ENCODE results near the gene CFAP70. TPM values are rescaled to one million over a fixed set of nuclear protein-coding genes. Genes with fewer than 3 reads are reported as not detected.

Gene CFAP70
- 0.24 and 0.26 TPM in 2 replicates for total RNA-seq (2021)
- long read RNA-seq, partial matches to known transcripts: 0 of 2 reads
- long read RNA-seq, other reads (novel, unspliced or antisense): 2 of 2 reads

GRCh38 chr10:73358331-73359279 lies at the start of gene CFAP70:
Gene CFAP70 (minus strand): TSS chr10:73358864. CDS start chr10:73354796, 4,068 bp downstream.
- Histone ChIP-seq H3K27ac (ENCODE audit: insufficient read length, low read depth, low read length) (no peak within 1 kb of the TSS), H3K23me2 (ENCODE audit: insufficient read length, low read depth, low read length, poor library complexity, severe bottlenecking) (peaks cover 5% of the 10 kb centered on the region), H2BK120ac (ENCODE audit: low read depth, low read length, poor library complexity, severe bottlenecking) (no peak within 1 kb of the TSS), H3K4me1 (ENCODE audit: insufficient read depth, low read length) (no peaks in the 10 kb centered on the region), H2BK20ac (ENCODE audit: low read depth, low read length, poor library complexity, severe bottlenecking) (no peak within 1 kb of the TSS), H3K23ac (ENCODE audit: insufficient read length, low read depth, low read length) (no peak within 1 kb of the TSS), H3K4ac (ENCODE audit: low read depth, low read length) (no peak within 1 kb of the TSS), H2AK5ac (ENCODE audit: insufficient read length, low read length) (no peak within 1 kb of the TSS), H3K18ac (ENCODE audit: insufficient read length, low read depth, low read length) (peak within 1 kb of the TSS; percentile 91), H2AFZ (ENCODE audit: low read length) (peak within 1 kb of the TSS; percentile 46), H2BK15ac (ENCODE audit: low read depth, low read length) (no peak within 1 kb of the TSS), H3K56ac (ENCODE audit: insufficient read length, low read depth, low read length) (no peak within 1 kb of the TSS), H3K79me2 (ENCODE audit: insufficient read depth, low read length) (no peaks in the 10 kb centered on the region), H3K14ac (ENCODE audit: insufficient read depth, low read length) (peak within 1 kb of the TSS; percentile 80; the same call in 1 of the 2 replicates), H4K91ac (ENCODE audit: insufficient read length, low read depth, low read length) (no peak within 1 kb of the TSS), H3T11ph (ENCODE audit: low read length) (no peak within 1 kb of the TSS), H3K9ac (ENCODE audit: extremely low read depth, insufficient read length, low read length) (peak within 1 kb of the TSS; percentile 76), H2BK5ac (ENCODE audit: insufficient read length, low read length) (no peak within 1 kb of the TSS), H3K79me1 (ENCODE audit: insufficient read depth, low read depth, low read length, poor library complexity, severe bottlenecking) (no peaks in the 10 kb centered on the region), H3K9me3 (ENCODE audit: control insufficient read depth, low read depth, low read length) (no peaks in the 10 kb centered on the region), H4K20me1 (ENCODE audit: control insufficient read depth, insufficient read depth, insufficient read length) (no peaks in the 10 kb centered on the region), H4K5ac (ENCODE audit: insufficient read length, low read depth, low read length) (no peak within 1 kb of the TSS), H4K8ac (replicated peaks; ENCODE audit: insufficient read length, low read depth, low read length) (no peak within 1 kb of the TSS), H3K27me3 (ENCODE audit: insufficient read depth, low read length) (no peaks in the 10 kb centered on the region), H3K4me2 (ENCODE audit: insufficient read depth, insufficient read length, low read length) (peak within 1 kb of the TSS; percentile 89), H2BK12ac (ENCODE audit: insufficient read length, low read depth, low read length) (no peak within 1 kb of the TSS)
- H3K9me3 Mint-ChIP-seq: peaks cover 0 to 2% of the 10 kb centered on the region in 2 experiments; a peak in 1 of 5 replicates
- no peak for TF ChIP-seq CTCF (conservative IDR thresholded peaks at IDR 0.05)
- WGBS (ENCODE audit: extremely low coverage, insufficient read length, low lambda C conversion rate): no CpG with 5 or more reads among the region's 45 CpGs
- DNase-seq: peak; percentile 97
- peak within 1 kb of the TSS; percentile 96 to 98 for H3K4me3 Mint-ChIP-seq
- H3K4me1 Mint-ChIP-seq: peaks cover 10 to 15% of the 10 kb centered on the region in 2 experiments
- H3K27me3 Mint-ChIP-seq (ENCODE audit: low read depth): peaks cover 11% of the 10 kb centered on the region
- H3K27ac Mint-ChIP-seq: peak within 1 kb of the TSS in 2 of 3 experiments; percentile 92 to 99; a peak in 5 of 7 replicates
- no peaks in the 10 kb centered on the region; a peak in 1 of 7 replicates for H3K36me3 Mint-ChIP-seq (ENCODE audit: insufficient read depth in 1 of 3, low read depth in 3 of 3)

All from H9 (cell line).